Measurements from ENCODE around the gene TNFRSF18. TPM values are rescaled to one million over a fixed set of nuclear protein-coding genes. Genes with fewer than 3 reads are reported as not detected.
A peak's percentile ranks its signal among the peaks of the same experiment; 100 is the strongest.

Gene TNFRSF18
- total and polyA plus RNA-seq, 8 donors = 0.37 to 11.9 (median 2.6) TPM; not detected in 4

GRCh38 chr1:1175221-1176062 is 30.9 kb downstream of the TNFRSF18 start:
- Histone ChIP-seq H3K4me1 (peaks cover 5 to 17% (median 11%) of the 10 kb centered on the region in 4 donors), H3K36me3 (no peaks in the 10 kb centered on the region), H3K9me3 (no peaks in the 10 kb centered on the region), H3K27me3 (peaks cover 0 to 94% (median 22%) of the 10 kb centered on the region in 3 donors), H3K27ac (no peak overlapping the region), H3K4me3 (no peak overlapping the region)
- 84 to 90% (median 89%) methylated on average over 20 to 29 of the region's 29 CpGs for whole genome bisulfite sequencing, 5 donors
- intact Hi-C loops (cut with DNase I; ENCODE audit: low total_unique reads) = loop anchor here (10.0 kb wide), 1 partner anchor 49 kb away; no protein-coding TSS in a partner anchor
- TF ChIP-seq EP300 (IDR thresholded peaks at IDR 0.05) (no peak), POLR2AphosphoS5 (IDR thresholded peaks at IDR 0.05) (no peak), CTCF (IDR thresholded peaks at IDR 0.05) (no peak), POLR2A (IDR thresholded peaks at IDR 0.05) (no peak)
- DNase-seq = peak in 1 of 2 donors; percentile 28

- Histone ChIP-seq H3K4me3 (no peak within 1 kb of the TSS), H3K27me3 (peaks cover 0 to 94% (median 26%) of the 10 kb centered on the region in 3 donors), H3K27ac (no peak within 1 kb of the TSS), H3K36me3 (peaks cover 0 to 12% (median 1%) of the 10 kb centered on the region in 4 donors), H3K4me1 (peaks cover 5 to 32% (median 19%) of the 10 kb centered on the region in 4 donors), H3K9me3 (no peaks in the 10 kb centered on the region)
- TF ChIP-seq POLR2A (IDR thresholded peaks at IDR 0.05) (no peak), CTCF (IDR thresholded peaks at IDR 0.05) (no peak), POLR2AphosphoS5 (IDR thresholded peaks at IDR 0.05) (no peak), EP300 (IDR thresholded peaks at IDR 0.05) (no peak)
- peak in 1 of 2 donors; percentile 80 for DNase-seq
- WGBS, 5 donors = 45 to 57% (median 51%) methylated on average over 18 to 35 of the region's 35 CpGs
- intact Hi-C loops (cut with DNase I; ENCODE audit: low total_unique reads) = loop anchor here (5.0 to 10.0 kb wide), 2 partner anchors 51 to 52 kb away; no protein-coding TSS in a partner anchor
Observed at GRCh38 chr1:1173793-1174415, 32.5 kb downstream of the TNFRSF18 start, which contains the start of gene TTLL10. TTLL10 (plus strand) TSS chr1:1173880; CDS start chr1:1179216, 5,336 bp downstream.

GRCh38 chr1:1173061-1173792 is 33.2 kb downstream of the TNFRSF18 start:
- DNase-seq = no peak
- H3K36me3 ChIP-seq = peaks cover 0 to 17% (median 3%) of the 10 kb centered on the region in 4 donors
- H3K4me1 ChIP-seq = peaks cover 5 to 39% (median 26%) of the 10 kb centered on the region in 4 donors
- WGBS, 5 donors = 46 to 55% (median 52%) methylated on average over 29 to 32 of the region's 32 CpGs
- peaks cover 0 to 95% (median 26%) of the 10 kb centered on the region in 3 donors for H3K27me3 ChIP-seq
- H3K4me3 ChIP-seq = no peak overlapping the region
- TF ChIP-seq POLR2A (IDR thresholded peaks at IDR 0.05) (no peak), EP300 (IDR thresholded peaks at IDR 0.05) (no peak), POLR2AphosphoS5 (IDR thresholded peaks at IDR 0.05) (no peak)
- intact Hi-C loops (cut with DNase I; ENCODE audit: low total_unique reads) = loop anchor here (5.0 to 10.0 kb wide), 2 partner anchors 51 to 52 kb away; no protein-coding TSS in a partner anchor
- no peak overlapping the region for H3K27ac ChIP-seq
- H3K9me3 ChIP-seq = no peaks in the 10 kb centered on the region

GRCh38 chr1:1171546-1172340 is 34.6 kb downstream of the TNFRSF18 start:
- intact Hi-C loops (cut with DNase I; ENCODE audit: low total_unique reads) = loop anchor here (5.0 to 10.0 kb wide), 2 partner anchors 49 to 53 kb away; no protein-coding TSS in a partner anchor
- peak overlapping the region in 3 of 5 donors; percentile 9 to 62 (median 20) for H3K27ac ChIP-seq
- DNase-seq = peak in 1 of 2 donors; percentile 25
- H3K36me3 ChIP-seq = peaks cover 0 to 17% (median 3%) of the 10 kb centered on the region in 4 donors
- no peak overlapping the region for H3K4me3 ChIP-seq
- 60 to 73% (median 64%) methylated on average over 21 to 33 of the region's 33 CpGs for WGBS, 5 donors
- no peak for TF ChIP-seq POLR2AphosphoS5 (IDR thresholded peaks at IDR 0.05)
- no peak for TF ChIP-seq CTCF (IDR thresholded peaks at IDR 0.05)
- TF ChIP-seq POLR2A (IDR thresholded peaks at IDR 0.05) = no peak
- TF ChIP-seq EP300 (IDR thresholded peaks at IDR 0.05) = no peak
- peaks cover 3 to 95% (median 33%) of the 10 kb centered on the region in 3 donors for H3K27me3 ChIP-seq
- H3K9me3 ChIP-seq = no peaks in the 10 kb centered on the region
- peaks cover 6 to 54% (median 40%) of the 10 kb centered on the region in 4 donors for H3K4me1 ChIP-seq
